ENCODE results near the gene ADI1.
A peak's percentile ranks its signal among the peaks of the same experiment; 100 is the strongest.

Gene ADI1

GRCh38 chr2:3483986-3484960 lies 35.1 kb downstream of the ADI1 start:
- DNase-seq (ENCODE audit: low read depth in 2 of 2), result no peak
- no peak for TF ChIP-seq CTCF (IDR thresholded peaks at IDR 0.05; ENCODE audit: low read depth, low read length)
- no peak overlapping the region for H3K4me3 ChIP-seq (replicated peaks in 1 of 2; ENCODE audit: low read depth in 2 of 2, low read length in 2 of 2)

- no peak for TF ChIP-seq CTCF (IDR thresholded peaks at IDR 0.05; ENCODE audit: low read depth, low read length)
- no peak overlapping the region for H3K4me3 ChIP-seq (replicated peaks in 1 of 2; ENCODE audit: low read depth in 2 of 2, low read length in 2 of 2)
- peak in 1 of 2 donors; percentile 88 for DNase-seq (ENCODE audit: low read depth in 2 of 2)
Observed at GRCh38 chr2:3483227-3483985, 35.9 kb downstream of the ADI1 start.

GRCh38 chr2:3482363-3482821 lies 36.9 kb downstream of the ADI1 start:
- H3K4me3 ChIP-seq (replicated peaks in 1 of 2; ENCODE audit: low read depth in 2 of 2, low read length in 2 of 2), result no peak overlapping the region
- DNase-seq (ENCODE audit: low read depth in 2 of 2), result no peak
- no peak for TF ChIP-seq CTCF (IDR thresholded peaks at IDR 0.05; ENCODE audit: low read depth, low read length)

GRCh38 chr2:3481736-3482362 lies 37.5 kb downstream of the ADI1 start:
- DNase-seq (ENCODE audit: low read depth in 2 of 2), result no peak
- TF ChIP-seq CTCF (IDR thresholded peaks at IDR 0.05; ENCODE audit: low read depth, low read length), result no peak
- H3K4me3 ChIP-seq (replicated peaks in 1 of 2; ENCODE audit: low read depth in 2 of 2, low read length in 2 of 2), result no peak overlapping the region

GRCh38 chr2:3481011-3481400 lies 38.3 kb downstream of the ADI1 start:
- no peak for DNase-seq (ENCODE audit: low read depth in 2 of 2)
- no peak for TF ChIP-seq CTCF (IDR thresholded peaks at IDR 0.05; ENCODE audit: low read depth, low read length)

GRCh38 chr2:3480352-3481010 lies 38.9 kb downstream of the ADI1 start:
- DNase-seq (ENCODE audit: low read depth in 2 of 2), result no peak
- no peak for TF ChIP-seq CTCF (IDR thresholded peaks at IDR 0.05; ENCODE audit: low read depth, low read length)

More at GRCh38 chr2:3481011-3481400, 38.3 kb downstream of the ADI1 start:
- no peak overlapping the region for H3K4me3 ChIP-seq (replicated peaks in 1 of 2; ENCODE audit: low read depth in 2 of 2, low read length in 2 of 2)

More at GRCh38 chr2:3480352-3481010, 38.9 kb downstream of the ADI1 start:
- no peak overlapping the region for H3K4me3 ChIP-seq (replicated peaks in 1 of 2; ENCODE audit: low read depth in 2 of 2, low read length in 2 of 2)
